ENCODE results near the gene TM4SF4.

Gene TM4SF4

GRCh38 chr3:149494022-149494758, 19.7 kb downstream of the TM4SF4 start:
- Histone ChIP-seq H3K36me3 (ENCODE audit: control insufficient read depth, insufficient read depth, low read length) (no peaks in the 10 kb centered on the region), H3K4me1 (ENCODE audit: control insufficient read depth, insufficient read depth, low read length) (no peaks in the 10 kb centered on the region), H3K4me3 (ENCODE audit: low read length) (no peak overlapping the region), H3K27me3 (ENCODE audit: control insufficient read depth, insufficient read depth, low read length) (peaks cover 3% of the 10 kb centered on the region), H3K9ac (ENCODE audit: low read length) (no peak overlapping the region), H3K27ac (ENCODE audit: low read depth, low read length) (no peak overlapping the region)

- H3K4me3 ChIP-seq (ENCODE audit: low read length) = no peak overlapping the region
- H3K4me1 ChIP-seq (ENCODE audit: control insufficient read depth, insufficient read depth, low read length) = no peaks in the 10 kb centered on the region
- peaks cover 3% of the 10 kb centered on the region for H3K27me3 ChIP-seq (ENCODE audit: control insufficient read depth, insufficient read depth, low read length)
- H3K9ac ChIP-seq (ENCODE audit: low read length) = no peak overlapping the region
- H3K36me3 ChIP-seq (ENCODE audit: control insufficient read depth, insufficient read depth, low read length) = no peaks in the 10 kb centered on the region
- H3K27ac ChIP-seq (ENCODE audit: low read depth, low read length) = no peak overlapping the region
Measured at GRCh38 chr3:149494759-149495580, 20.5 kb downstream of the TM4SF4 start.

- no peak overlapping the region for H3K4me3 ChIP-seq (ENCODE audit: low read length)
- H3K9ac ChIP-seq (ENCODE audit: low read length) = no peak overlapping the region
- no peaks in the 10 kb centered on the region for H3K4me1 ChIP-seq (ENCODE audit: control insufficient read depth, insufficient read depth, low read length)
- H3K27me3 ChIP-seq (ENCODE audit: control insufficient read depth, insufficient read depth, low read length) = peaks cover 3% of the 10 kb centered on the region
- H3K27ac ChIP-seq (ENCODE audit: low read depth, low read length) = no peak overlapping the region
- H3K36me3 ChIP-seq (ENCODE audit: control insufficient read depth, insufficient read depth, low read length) = no peaks in the 10 kb centered on the region
Measured at GRCh38 chr3:149495581-149496125, 21.2 kb downstream of the TM4SF4 start.

- Histone ChIP-seq H3K27me3 (ENCODE audit: control insufficient read depth, insufficient read depth, low read length) (peaks cover 3% of the 10 kb centered on the region), H3K27ac (ENCODE audit: low read depth, low read length) (no peak overlapping the region), H3K4me1 (ENCODE audit: control insufficient read depth, insufficient read depth, low read length) (no peaks in the 10 kb centered on the region), H3K4me3 (ENCODE audit: low read length) (no peak overlapping the region), H3K36me3 (ENCODE audit: control insufficient read depth, insufficient read depth, low read length) (no peaks in the 10 kb centered on the region), H3K9ac (ENCODE audit: low read length) (no peak overlapping the region)
Measured at GRCh38 chr3:149496891-149497290, 22.4 kb downstream of the TM4SF4 start.

- Histone ChIP-seq H3K27me3 (ENCODE audit: control insufficient read depth, insufficient read depth, low read length) (peaks cover 3% of the 10 kb centered on the region), H3K9ac (ENCODE audit: low read length) (no peak overlapping the region), H3K4me3 (ENCODE audit: low read length) (no peak overlapping the region), H3K27ac (ENCODE audit: low read depth, low read length) (no peak overlapping the region), H3K36me3 (ENCODE audit: control insufficient read depth, insufficient read depth, low read length) (no peaks in the 10 kb centered on the region), H3K4me1 (ENCODE audit: control insufficient read depth, insufficient read depth, low read length) (no peaks in the 10 kb centered on the region)
Measured at GRCh38 chr3:149497966-149498670, 23.6 kb downstream of the TM4SF4 start.

GRCh38 chr3:149501524-149501923, 27.0 kb downstream of the TM4SF4 start:
- Histone ChIP-seq H3K4me3 (ENCODE audit: low read length) (no peak overlapping the region), H3K4me1 (ENCODE audit: control insufficient read depth, insufficient read depth, low read length) (no peaks in the 10 kb centered on the region), H3K9ac (ENCODE audit: low read length) (no peak overlapping the region), H3K27me3 (ENCODE audit: control insufficient read depth, insufficient read depth, low read length) (no peaks in the 10 kb centered on the region), H3K27ac (ENCODE audit: low read depth, low read length) (no peak overlapping the region), H3K36me3 (ENCODE audit: control insufficient read depth, insufficient read depth, low read length) (no peaks in the 10 kb centered on the region)

- no peaks in the 10 kb centered on the region for H3K36me3 ChIP-seq (ENCODE audit: control insufficient read depth, insufficient read depth, low read length)
- H3K4me1 ChIP-seq (ENCODE audit: control insufficient read depth, insufficient read depth, low read length) = no peaks in the 10 kb centered on the region
- no peaks in the 10 kb centered on the region for H3K27me3 ChIP-seq (ENCODE audit: control insufficient read depth, insufficient read depth, low read length)
- no peak overlapping the region for H3K4me3 ChIP-seq (ENCODE audit: low read length)
- no peak overlapping the region for H3K9ac ChIP-seq (ENCODE audit: low read length)
- H3K27ac ChIP-seq (ENCODE audit: low read depth, low read length) = no peak overlapping the region
Measured at GRCh38 chr3:149502438-149502837, 27.9 kb downstream of the TM4SF4 start.

GRCh38 chr3:149506540-149506939, 32.0 kb downstream of the TM4SF4 start:
- Histone ChIP-seq H3K4me3 (ENCODE audit: low read length) (no peak overlapping the region), H3K27ac (ENCODE audit: low read depth, low read length) (no peak overlapping the region), H3K27me3 (ENCODE audit: control insufficient read depth, insufficient read depth, low read length) (no peaks in the 10 kb centered on the region), H3K36me3 (ENCODE audit: control insufficient read depth, insufficient read depth, low read length) (no peaks in the 10 kb centered on the region), H3K9ac (ENCODE audit: low read length) (no peak overlapping the region), H3K4me1 (ENCODE audit: control insufficient read depth, insufficient read depth, low read length) (no peaks in the 10 kb centered on the region)

- H3K27me3 ChIP-seq (ENCODE audit: control insufficient read depth, insufficient read depth, low read length) = no peaks in the 10 kb centered on the region
- H3K4me3 ChIP-seq (ENCODE audit: low read length) = no peak overlapping the region
- no peaks in the 10 kb centered on the region for H3K4me1 ChIP-seq (ENCODE audit: control insufficient read depth, insufficient read depth, low read length)
- H3K9ac ChIP-seq (ENCODE audit: low read length) = no peak overlapping the region
- H3K27ac ChIP-seq (ENCODE audit: low read depth, low read length) = no peak overlapping the region
- no peaks in the 10 kb centered on the region for H3K36me3 ChIP-seq (ENCODE audit: control insufficient read depth, insufficient read depth, low read length)
Measured at GRCh38 chr3:149506965-149507364, 32.5 kb downstream of the TM4SF4 start.

GRCh38 chr3:149507491-149508324, 33.2 kb downstream of the TM4SF4 start:
- Histone ChIP-seq H3K36me3 (ENCODE audit: control insufficient read depth, insufficient read depth, low read length) (no peaks in the 10 kb centered on the region), H3K4me1 (ENCODE audit: control insufficient read depth, insufficient read depth, low read length) (peaks cover 6% of the 10 kb centered on the region), H3K4me3 (ENCODE audit: low read length) (no peak overlapping the region), H3K9ac (ENCODE audit: low read length) (no peak overlapping the region), H3K27ac (ENCODE audit: low read depth, low read length) (no peak overlapping the region), H3K27me3 (ENCODE audit: control insufficient read depth, insufficient read depth, low read length) (no peaks in the 10 kb centered on the region)

GRCh38 chr3:149509526-149509925, 35.0 kb downstream of the TM4SF4 start:
- no peak overlapping the region for H3K4me3 ChIP-seq (ENCODE audit: low read length)

More at GRCh38 chr3:149509526-149509925, 35.0 kb downstream of the TM4SF4 start:
- no peak overlapping the region for H3K9ac ChIP-seq (ENCODE audit: low read length)
- no peak overlapping the region for H3K27ac ChIP-seq (ENCODE audit: low read depth, low read length)
- peaks cover 6% of the 10 kb centered on the region for H3K4me1 ChIP-seq (ENCODE audit: control insufficient read depth, insufficient read depth, low read length)
- H3K27me3 ChIP-seq (ENCODE audit: control insufficient read depth, insufficient read depth, low read length) = no peaks in the 10 kb centered on the region
- H3K36me3 ChIP-seq (ENCODE audit: control insufficient read depth, insufficient read depth, low read length) = no peaks in the 10 kb centered on the region
